Colonic mucosa (tissue), 4 donors: ENCODE results near the gene MT1H. TPM values are rescaled to one million over a fixed set of nuclear protein-coding genes. Genes with fewer than 3 reads are reported as not detected.
A peak's percentile ranks its signal among the peaks of the same experiment; 100 is the strongest.

Source experiments
- DNase-seq: peaks from one replicate; pipeline ENCODE4 v3.0.0-alpha.2; 2020
- H3K27ac ChIP-seq: fragments of 200-600 bp; one replicate; pipeline ENCODE4 v1.8.0; 2021
- H3K27me3 ChIP-seq: fragments of 200-600 bp; one replicate; pipeline ENCODE4 v1.8.0; 2021
- H3K36me3 ChIP-seq: fragments of 200-600 bp; one replicate; pipeline ENCODE4 v1.8.0; 2021
- H3K4me1 ChIP-seq: fragments of 200-600 bp; one replicate; pipeline ENCODE4 v1.8.0; 2021; ENCODE audit warnings: mild to moderate bottlenecking
- H3K4me3 ChIP-seq: fragments of 200-600 bp; one replicate; pipeline ENCODE4 v1.8.0; 2021
- H3K9ac ChIP-seq, 2 donors: one replicate each; pipeline ENCODE4 v1.7.0; 2013; ENCODE audit warnings: control low read depth in 2 of 2, low read depth in 2 of 2, low read length in 2 of 2
- H3K9me3 ChIP-seq: fragments of 200-600 bp; one replicate; pipeline ENCODE4 v1.8.0; 2021
- CTCF ChIP-seq: fragments of 200-600 bp; IDR thresholded peaks from one replicate; pipeline ENCODE4 v1.8.0; 2022; ENCODE audit warnings: antibody characterized with exemption, mild to moderate bottlenecking
- intact Hi-C: fragments of 100-400 bp; cut with DNase I; formaldehyde crosslinking; loops from one replicate; pipeline ENCODE4 v1.14.1; 2022
- total RNA-seq, 2 donors: library from RNA; stranded (reverse); fragmentation: NEBNext Ultra II Directional in 1 of 2; extraction: Animal tissue kit (Norgen Biotek cat#: 25700) in 1 of 2; gene quantifications; one replicate each; pipeline ENCODE4 v1.2.1, GENCODE V29; 2021
- donor health status: healthy.
- donor health status: DM: no; HTN: no; CAD: no.
- donor health status: DM: no; HTN: no; CAD: no.

Gene MT1H
- total RNA-seq, 2 donors from 2014 or later = 43.8 to 180 TPM

GRCh38 chr16:56652600-56652999, 17.0 kb upstream of the MT1H start:
- DNase-seq = no peak
- Histone ChIP-seq H3K27me3 (no peaks in the 10 kb centered on the region), H3K9me3 (no peaks in the 10 kb centered on the region), H3K9ac (no peak overlapping the region), H3K4me1 (no peaks in the 10 kb centered on the region), H3K27ac (no peak overlapping the region), H3K36me3 (no peaks in the 10 kb centered on the region), H3K4me3 (no peak overlapping the region)
- intact Hi-C loops = no loop called here
- TF ChIP-seq CTCF = no peak

GRCh38 chr16:56653218-56653617, 16.4 kb upstream of the MT1H start:
- intact Hi-C loops = no loop called here
- Histone ChIP-seq H3K9ac (no peak overlapping the region), H3K4me1 (no peaks in the 10 kb centered on the region), H3K4me3 (no peak overlapping the region), H3K9me3 (no peaks in the 10 kb centered on the region), H3K36me3 (no peaks in the 10 kb centered on the region), H3K27ac (no peak overlapping the region), H3K27me3 (no peaks in the 10 kb centered on the region)
- no peak for DNase-seq
- TF ChIP-seq CTCF = no peak

- no peaks in the 10 kb centered on the region for H3K9me3 ChIP-seq
- intact Hi-C loops = no loop called here
- H3K4me1 ChIP-seq = no peaks in the 10 kb centered on the region
- peak within 1 kb of the TSS; percentile 60 for H3K27ac ChIP-seq
- peak within 1 kb of the TSS; percentile 55 for H3K4me3 ChIP-seq
- no peak for TF ChIP-seq CTCF
- peak; percentile 99 for DNase-seq
- H3K36me3 ChIP-seq = no peaks in the 10 kb centered on the region
- peak within 1 kb of the TSS; percentile 64 to 99 for H3K9ac ChIP-seq
- peaks cover under 1% of the 10 kb centered on the region for H3K27me3 ChIP-seq
These were observed 11.9 kb upstream of the MT1H start, which contains the start of gene MT1F for GRCh38 chr16:56657555-56658326. Gene MT1F (plus strand): TSS chr16:56657959. CDS start chr16:56658059, 100 bp downstream.

- intact Hi-C loops = no loop called here
- peak overlapping the region; percentile 55 for H3K4me3 ChIP-seq
These were observed 11.2 kb upstream of the MT1H start for GRCh38 chr16:56658327-56658875.

More at GRCh38 chr16:56658327-56658875, 11.2 kb upstream of the MT1H start:
- Histone ChIP-seq H3K27me3 (peaks cover 8% of the 10 kb centered on the region), H3K9ac (peak overlapping the region; percentile 64 to 99), H3K27ac (no peak overlapping the region), H3K4me1 (no peaks in the 10 kb centered on the region), H3K36me3 (no peaks in the 10 kb centered on the region), H3K9me3 (no peaks in the 10 kb centered on the region)
- no peak for DNase-seq
- no peak for TF ChIP-seq CTCF
